NB4 (cell line): ENCODE data around the gene APEX2.

Experiments
- MYC ChIP-seq: IDR thresholded peaks from 2 replicates; pipeline ENCODE4 v1.6.1; 2011; ENCODE audit warnings: low read depth, low read length
- POLR2A ChIP-seq: IDR thresholded peaks from 2 replicates; pipeline ENCODE4 v1.6.1; 2011; ENCODE audit warnings: mild to moderate bottlenecking; ENCODE audit not compliant: insufficient read length; ENCODE audit errors: extremely low read depth
- TF ChIP-seq, protein P1 (sequence below): IDR thresholded peaks from one replicate; pipeline ENCODE4 v1.5.1; 2012; ENCODE audit warnings: low read depth, low read length
- TF ChIP-seq, protein P2 (sequence below): IDR thresholded peaks from 2 replicates; pipeline ENCODE4 v1.6.1; 2011; ENCODE audit warnings: low read depth, low read length

DNA sequence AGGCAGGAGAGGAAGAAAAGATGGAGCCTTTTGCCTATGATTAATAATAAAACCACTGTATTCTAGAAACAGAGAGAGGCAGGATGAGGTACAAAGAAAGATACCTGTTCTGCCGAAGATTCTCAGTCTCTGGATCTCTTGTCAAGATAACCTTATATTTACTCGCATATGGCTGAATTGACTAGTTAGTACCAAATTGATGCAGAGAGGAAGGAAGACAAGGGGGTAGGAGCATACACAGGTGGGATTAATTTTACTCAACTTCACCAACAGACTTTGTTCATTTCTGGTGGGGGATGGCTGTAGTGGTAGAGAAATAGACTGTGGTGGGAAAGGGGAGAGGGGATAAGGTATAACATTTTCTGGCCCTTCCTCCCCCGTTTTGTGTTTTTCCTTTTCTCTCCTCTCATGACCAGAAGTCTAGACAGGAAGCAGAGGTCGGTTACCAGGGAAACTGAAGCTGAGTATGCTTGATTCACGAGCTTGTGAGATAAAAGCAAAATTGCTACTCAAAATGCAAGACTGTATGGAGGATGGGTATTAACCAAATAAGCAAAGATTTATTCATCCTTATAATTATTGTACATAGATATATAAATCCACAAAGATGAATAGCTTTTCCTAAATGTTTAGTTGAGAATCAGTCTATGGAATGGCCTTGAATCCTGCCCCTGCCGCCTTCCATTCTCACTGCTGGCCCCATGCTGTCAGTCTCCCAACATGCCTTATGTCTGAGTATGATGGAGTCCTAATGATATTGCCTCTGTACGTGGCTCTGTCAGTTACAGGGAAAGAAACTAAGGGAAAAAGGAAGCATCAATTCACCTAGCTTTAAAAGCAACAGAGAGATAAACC lies 56.9 kb downstream of the APEX2 start:
- TF ChIP-seq, protein P1, sequence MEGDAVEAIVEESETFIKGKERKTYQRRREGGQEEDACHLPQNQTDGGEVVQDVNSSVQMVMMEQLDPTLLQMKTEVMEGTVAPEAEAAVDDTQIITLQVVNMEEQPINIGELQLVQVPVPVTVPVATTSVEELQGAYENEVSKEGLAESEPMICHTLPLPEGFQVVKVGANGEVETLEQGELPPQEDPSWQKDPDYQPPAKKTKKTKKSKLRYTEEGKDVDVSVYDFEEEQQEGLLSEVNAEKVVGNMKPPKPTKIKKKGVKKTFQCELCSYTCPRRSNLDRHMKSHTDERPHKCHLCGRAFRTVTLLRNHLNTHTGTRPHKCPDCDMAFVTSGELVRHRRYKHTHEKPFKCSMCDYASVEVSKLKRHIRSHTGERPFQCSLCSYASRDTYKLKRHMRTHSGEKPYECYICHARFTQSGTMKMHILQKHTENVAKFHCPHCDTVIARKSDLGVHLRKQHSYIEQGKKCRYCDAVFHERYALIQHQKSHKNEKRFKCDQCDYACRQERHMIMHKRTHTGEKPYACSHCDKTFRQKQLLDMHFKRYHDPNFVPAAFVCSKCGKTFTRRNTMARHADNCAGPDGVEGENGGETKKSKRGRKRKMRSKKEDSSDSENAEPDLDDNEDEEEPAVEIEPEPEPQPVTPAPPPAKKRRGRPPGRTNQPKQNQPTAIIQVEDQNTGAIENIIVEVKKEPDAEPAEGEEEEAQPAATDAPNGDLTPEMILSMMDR: no peak
- no peak for TF ChIP-seq POLR2A
- TF ChIP-seq MYC: no peak
- TF ChIP-seq, protein P2, sequence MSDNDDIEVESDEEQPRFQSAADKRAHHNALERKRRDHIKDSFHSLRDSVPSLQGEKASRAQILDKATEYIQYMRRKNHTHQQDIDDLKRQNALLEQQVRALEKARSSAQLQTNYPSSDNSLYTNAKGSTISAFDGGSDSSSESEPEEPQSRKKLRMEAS: no peak
